GM12873 (cell line): ENCODE results near the gene MTRFR.

Experiments
- CTCF ChIP-seq: IDR thresholded peaks from 2 replicates; pipeline ENCODE4 v1.5.1; 2012; ENCODE audit warnings: low read depth, mild to moderate bottlenecking, moderate library complexity, low read length, control low read depth; ENCODE audit not compliant: insufficient read depth; ENCODE audit errors: missing control alignments

MTRFR gene

DNA sequence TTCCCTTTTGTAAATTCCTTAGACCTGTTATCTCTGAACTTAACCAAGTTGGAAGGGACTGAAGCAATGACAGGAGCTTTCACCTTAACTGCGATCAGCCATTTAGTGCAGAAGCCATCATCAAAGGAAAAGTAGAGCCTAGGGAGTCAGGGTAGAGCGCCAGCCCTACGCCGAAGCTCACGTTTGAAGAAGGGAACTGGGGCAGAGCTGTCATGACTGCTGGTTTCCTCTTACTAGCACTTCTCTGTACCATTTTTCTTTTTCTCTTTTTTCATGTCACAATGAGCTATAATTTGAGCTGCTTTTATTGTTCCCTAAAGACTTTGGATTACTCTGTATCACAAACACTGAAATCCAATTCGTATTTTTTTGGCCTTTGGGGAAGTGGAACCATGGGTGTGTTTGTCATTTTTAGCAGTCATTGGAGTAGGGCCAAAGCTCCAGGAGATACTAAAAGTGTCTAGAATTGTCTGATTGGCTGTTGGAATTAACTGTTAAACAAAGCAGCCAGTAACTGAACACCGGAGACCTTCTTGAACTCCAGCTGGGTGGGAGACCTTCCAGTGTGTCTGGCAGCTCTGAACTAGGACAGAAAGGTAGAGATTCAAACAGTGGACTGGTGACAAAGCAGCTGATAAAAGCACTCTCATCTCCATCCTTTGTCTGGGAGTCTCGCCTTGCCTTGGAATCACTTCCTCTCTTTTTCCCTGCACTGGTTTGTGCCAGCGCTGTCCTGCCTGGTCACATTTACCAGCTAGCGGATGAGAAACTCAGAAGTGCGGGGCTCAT, 9.1 kb downstream of the MTRFR start:
- TF ChIP-seq CTCF, result no peak

GRCh38 chr12:123243671-123244262, 10.5 kb downstream of the MTRFR start:
- TF ChIP-seq CTCF, result no peak

DNA sequence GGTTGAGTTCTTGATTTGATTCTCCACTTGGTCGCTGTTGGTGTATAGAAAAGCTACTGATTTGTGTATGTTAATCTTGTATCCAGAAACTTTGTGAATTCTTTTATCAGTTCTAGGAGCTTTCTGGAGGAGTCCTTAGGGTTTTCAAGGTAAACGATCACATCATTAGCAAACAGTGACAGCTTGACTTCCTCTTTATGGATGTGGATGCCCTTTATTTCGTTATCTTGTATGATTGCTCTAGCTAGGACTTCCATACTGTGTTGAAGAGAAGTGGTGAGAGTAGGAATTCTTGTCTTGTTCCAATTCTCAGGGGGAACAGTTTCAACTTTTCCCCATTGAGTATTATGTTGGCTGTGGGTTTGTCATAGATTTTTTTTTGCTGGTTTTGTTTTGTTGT, 12.4 kb downstream of the MTRFR start:
- TF ChIP-seq CTCF, result no peak

- no peak for TF ChIP-seq CTCF
Observed at GRCh38 chr12:123250471-123251383, 17.5 kb downstream of the MTRFR start.

- TF ChIP-seq CTCF, result no peak
Observed at GRCh38 chr12:123251403-123252076, 18.3 kb downstream of the MTRFR start.

- TF ChIP-seq CTCF, result no peak
Observed at GRCh38 chr12:123253641-123254459, 20.6 kb downstream of the MTRFR start.
